VCaP (cell line): ENCODE measurements around the gene NUDT16L1.
A peak's percentile ranks its signal among the peaks of the same experiment; 100 is the strongest.

Source experiments
- H3K27ac ChIP-seq: fragments of 450-650 bp; 2 replicates; pipeline ENCODE4 v1.5.1; 2017
- CTCF ChIP-seq: fragments of 450-650 bp; conservative IDR thresholded peaks from 2 replicates; pipeline ENCODE4 v1.5.1; 2017; ENCODE audit warnings: mild to moderate bottlenecking, moderate library complexity

Gene NUDT16L1

GRCh38 chr16:4695473-4696171 is 2.3 kb downstream of the NUDT16L1 start:
- H3K27ac ChIP-seq: peak overlapping the region; percentile 14; the same call in 1 of the 2 replicates
- TF ChIP-seq CTCF: no peak

- H3K27ac ChIP-seq: 0 out of 2 replicates have a peak overlapping the region, but pooled peaks have one; percentile 14
- no peak for TF ChIP-seq CTCF
These were observed 3.0 kb downstream of the NUDT16L1 start for GRCh38 chr16:4696172-4696904.

GRCh38 chr16:4696905-4697847 is 3.8 kb downstream of the NUDT16L1 start:
- no peak overlapping the region for H3K27ac ChIP-seq
- no peak for TF ChIP-seq CTCF

GRCh38 chr16:4697848-4698291 is 4.5 kb downstream of the NUDT16L1 start:
- no peak overlapping the region for H3K27ac ChIP-seq

GRCh38 chr16:4698321-4699045 is 5.1 kb downstream of the NUDT16L1 start:
- TF ChIP-seq CTCF: no peak
- H3K27ac ChIP-seq: no peak overlapping the region

More at GRCh38 chr16:4697848-4698291, 4.5 kb downstream of the NUDT16L1 start:
- no peak for TF ChIP-seq CTCF

- H3K27ac ChIP-seq: no peak overlapping the region
- TF ChIP-seq CTCF: no peak
These were observed 5.7 kb downstream of the NUDT16L1 start for GRCh38 chr16:4699046-4699556.
